ENCODE data around the gene CCDC88C.

DNA sequence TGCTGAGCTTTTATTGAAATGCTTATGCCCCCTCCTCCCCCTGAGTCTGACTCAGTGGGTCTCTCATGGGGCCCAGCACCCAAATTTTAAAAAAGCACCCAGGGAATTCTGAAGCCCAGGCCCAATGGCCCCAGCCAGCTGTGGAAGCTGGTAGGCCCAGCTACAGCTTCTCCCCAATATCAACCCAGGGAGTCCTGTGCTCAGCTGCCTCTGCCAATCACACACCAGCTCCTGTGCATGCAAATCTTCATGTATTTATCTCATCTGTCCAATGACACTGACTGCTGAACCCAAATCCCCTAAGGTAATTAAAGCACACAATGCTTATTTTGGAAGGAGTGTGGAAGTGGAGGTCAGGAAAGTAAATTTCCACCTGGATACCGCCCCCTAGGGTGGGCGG lies 76.3 kb downstream of the CCDC88C start:
- TF ChIP-seq, protein P1, sequence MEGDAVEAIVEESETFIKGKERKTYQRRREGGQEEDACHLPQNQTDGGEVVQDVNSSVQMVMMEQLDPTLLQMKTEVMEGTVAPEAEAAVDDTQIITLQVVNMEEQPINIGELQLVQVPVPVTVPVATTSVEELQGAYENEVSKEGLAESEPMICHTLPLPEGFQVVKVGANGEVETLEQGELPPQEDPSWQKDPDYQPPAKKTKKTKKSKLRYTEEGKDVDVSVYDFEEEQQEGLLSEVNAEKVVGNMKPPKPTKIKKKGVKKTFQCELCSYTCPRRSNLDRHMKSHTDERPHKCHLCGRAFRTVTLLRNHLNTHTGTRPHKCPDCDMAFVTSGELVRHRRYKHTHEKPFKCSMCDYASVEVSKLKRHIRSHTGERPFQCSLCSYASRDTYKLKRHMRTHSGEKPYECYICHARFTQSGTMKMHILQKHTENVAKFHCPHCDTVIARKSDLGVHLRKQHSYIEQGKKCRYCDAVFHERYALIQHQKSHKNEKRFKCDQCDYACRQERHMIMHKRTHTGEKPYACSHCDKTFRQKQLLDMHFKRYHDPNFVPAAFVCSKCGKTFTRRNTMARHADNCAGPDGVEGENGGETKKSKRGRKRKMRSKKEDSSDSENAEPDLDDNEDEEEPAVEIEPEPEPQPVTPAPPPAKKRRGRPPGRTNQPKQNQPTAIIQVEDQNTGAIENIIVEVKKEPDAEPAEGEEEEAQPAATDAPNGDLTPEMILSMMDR (IDR thresholded peaks at IDR 0.05; ENCODE audit: extremely low read depth in 1 of 2, insufficient read depth in 1 of 2, low read depth in 1 of 2, low read length in 2 of 2) = no peak
- TF ChIP-seq POLR2A (IDR thresholded peaks at IDR 0.05; ENCODE audit: low read depth, low read length) = no peak
- TF ChIP-seq JUN (IDR thresholded peaks at IDR 0.05; ENCODE audit: borderline replicate concordance, insufficient read depth, insufficient read length, low read depth) = no peak
- TF ChIP-seq EZH2 (IDR thresholded peaks at IDR 0.05; ENCODE audit: borderline replicate concordance, low read depth, low read length, severe bottlenecking) = no peak
- no peak for TF ChIP-seq MYC (IDR thresholded peaks at IDR 0.05; ENCODE audit: low read depth, low read length)

All from endothelial cell of umbilical vein (primary cell).